GM10248 (cell line): ENCODE results near the gene MAMDC2.
"Not testable (repeated sequence)": the region's sequence is repeated elsewhere in the genome, so short reads cannot be mapped to it uniquely, and the experiment has no call there.

Source experiments
- CTCF ChIA-PET: fragments of 300-600 bp; sonication (Branson Sonifier 250); formaldehyde crosslinking; extraction: SDS; loops from one replicate; lab custom pipeline; 2021; ENCODE audit warnings: antibody characterized with exemption; lab: Yijun Ruan, JAX
- POLR2A ChIA-PET: fragments of 350-650 bp; sonication (Branson Sonifier 250); formaldehyde crosslinking; extraction: SDS; loops from one replicate; lab custom pipeline; 2020; ENCODE audit warnings: antibody characterized with exemption; lab: Yijun Ruan, JAX
- DNase-seq: peaks from one replicate; pipeline ENCODE4 v3.0.0; 2012; ENCODE audit errors: extremely low spot score
- TF ChIP-seq, protein P1 (sequence below): IDR thresholded peaks from 2 replicates; pipeline ENCODE4 v1.5.1; 2012; ENCODE audit warnings: mild to moderate bottlenecking, low read depth; ENCODE audit errors: extremely low read depth, missing control alignments, control extremely low read depth

The MAMDC2 gene

DNA sequence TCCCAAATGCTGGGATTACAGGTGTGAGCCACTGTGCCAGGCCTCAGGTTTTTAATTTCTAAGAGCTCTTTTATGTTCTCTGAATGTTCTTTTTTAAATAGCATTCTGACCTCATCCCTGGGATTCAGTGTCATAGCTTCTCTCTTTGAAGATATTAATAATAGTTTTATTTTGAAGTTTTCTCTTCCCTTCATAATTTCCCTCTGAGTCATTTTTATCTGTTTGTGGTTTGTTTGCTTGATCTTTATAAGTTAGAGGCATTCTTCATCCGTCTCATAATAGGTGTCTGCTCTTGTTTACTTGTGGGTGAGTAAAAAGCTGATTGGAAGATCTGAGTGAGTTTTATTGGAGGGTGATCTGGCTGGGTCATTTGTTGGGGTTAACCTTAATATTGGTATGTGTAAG is 12.5 kb upstream of the MAMDC2 start:
- ChIA-PET CTCF (interaction anchor here (0.8 to 1.6 kb wide), 3 partner anchors 11 to 17 kb away, joined by 3 to 4 read pairs (median 4); no protein-coding TSS in a partner anchor), POLR2A (no interaction called here)
- no peak for DNase-seq
- TF ChIP-seq, protein P1, sequence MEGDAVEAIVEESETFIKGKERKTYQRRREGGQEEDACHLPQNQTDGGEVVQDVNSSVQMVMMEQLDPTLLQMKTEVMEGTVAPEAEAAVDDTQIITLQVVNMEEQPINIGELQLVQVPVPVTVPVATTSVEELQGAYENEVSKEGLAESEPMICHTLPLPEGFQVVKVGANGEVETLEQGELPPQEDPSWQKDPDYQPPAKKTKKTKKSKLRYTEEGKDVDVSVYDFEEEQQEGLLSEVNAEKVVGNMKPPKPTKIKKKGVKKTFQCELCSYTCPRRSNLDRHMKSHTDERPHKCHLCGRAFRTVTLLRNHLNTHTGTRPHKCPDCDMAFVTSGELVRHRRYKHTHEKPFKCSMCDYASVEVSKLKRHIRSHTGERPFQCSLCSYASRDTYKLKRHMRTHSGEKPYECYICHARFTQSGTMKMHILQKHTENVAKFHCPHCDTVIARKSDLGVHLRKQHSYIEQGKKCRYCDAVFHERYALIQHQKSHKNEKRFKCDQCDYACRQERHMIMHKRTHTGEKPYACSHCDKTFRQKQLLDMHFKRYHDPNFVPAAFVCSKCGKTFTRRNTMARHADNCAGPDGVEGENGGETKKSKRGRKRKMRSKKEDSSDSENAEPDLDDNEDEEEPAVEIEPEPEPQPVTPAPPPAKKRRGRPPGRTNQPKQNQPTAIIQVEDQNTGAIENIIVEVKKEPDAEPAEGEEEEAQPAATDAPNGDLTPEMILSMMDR, result no peak

DNA sequence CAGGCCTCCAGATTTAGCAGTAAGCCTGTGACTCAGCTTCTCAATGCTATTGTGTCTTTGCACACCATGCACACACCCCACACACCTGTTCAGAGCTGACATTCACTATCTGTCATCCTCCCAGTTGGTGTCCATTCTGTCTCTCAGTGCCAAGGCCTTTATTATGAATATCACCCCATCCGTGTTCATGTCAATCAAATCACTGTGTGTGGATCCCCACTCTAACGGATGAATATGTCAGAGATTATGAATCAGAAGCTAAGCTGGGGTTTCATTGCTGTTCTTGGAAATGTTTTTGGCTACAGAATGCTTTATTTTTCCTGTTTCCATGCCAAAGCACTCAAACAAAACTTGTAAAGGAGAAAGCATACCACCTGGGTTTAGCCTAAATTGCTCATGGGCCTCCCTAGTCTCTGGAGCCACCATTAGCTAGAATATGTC is 9.4 kb upstream of the MAMDC2 start:
- DNase-seq, result no peak
- POLR2A ChIA-PET, result no interaction called here
- TF ChIP-seq, protein P1, result no peak
- CTCF ChIA-PET, result interaction anchor here (0.8 to 1.6 kb wide), 3 partner anchors 10 to 63 kb away, joined by 3 to 5 read pairs (median 5); partner anchors contain the start of gene MAMDC2

DNA sequence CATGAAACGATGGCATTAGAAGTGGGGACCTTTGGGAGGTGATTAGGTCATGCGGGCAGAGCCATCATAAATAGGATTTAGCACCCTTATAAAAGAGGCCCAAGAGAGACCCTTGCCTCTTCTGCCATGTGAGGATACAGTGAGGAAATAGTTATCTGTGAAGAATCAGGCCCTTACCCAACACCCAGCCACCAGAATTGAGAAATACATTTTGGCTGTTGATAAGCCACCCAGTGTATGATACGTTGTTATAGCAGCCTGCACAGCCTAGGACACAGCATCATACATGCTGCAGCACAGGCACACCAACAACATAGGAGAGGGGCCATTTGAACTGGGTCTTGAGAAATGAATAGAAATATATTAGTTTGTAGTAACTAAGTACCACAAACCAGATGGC is 8.0 kb upstream of the MAMDC2 start:
- ChIA-PET CTCF (no interaction called here), POLR2A (no interaction called here)
- TF ChIP-seq, protein P1, result no peak
- no peak for DNase-seq

DNA sequence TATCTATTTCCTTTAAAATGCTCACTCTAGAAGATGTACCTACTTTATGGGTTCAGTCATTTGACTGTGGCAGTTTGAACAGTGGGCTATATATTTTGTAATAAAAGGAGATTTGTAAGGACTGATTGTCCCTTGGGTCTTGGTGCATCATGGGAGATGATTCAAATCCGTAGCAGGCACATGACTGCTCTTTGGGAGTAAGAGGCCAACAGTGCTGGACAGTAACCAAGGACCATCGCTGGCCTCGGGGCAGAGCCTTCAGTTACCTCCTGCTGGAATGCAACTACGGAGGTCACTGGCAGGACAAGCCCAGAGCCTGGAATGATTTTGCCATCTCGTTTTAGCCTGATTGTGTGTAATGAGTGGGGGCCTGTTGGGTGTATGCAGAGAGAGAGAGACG is 7.0 kb upstream of the MAMDC2 start:
- CTCF ChIA-PET, result no interaction called here
- POLR2A ChIA-PET, result no interaction called here
- no peak for DNase-seq
- TF ChIP-seq, protein P1, result no peak

DNA sequence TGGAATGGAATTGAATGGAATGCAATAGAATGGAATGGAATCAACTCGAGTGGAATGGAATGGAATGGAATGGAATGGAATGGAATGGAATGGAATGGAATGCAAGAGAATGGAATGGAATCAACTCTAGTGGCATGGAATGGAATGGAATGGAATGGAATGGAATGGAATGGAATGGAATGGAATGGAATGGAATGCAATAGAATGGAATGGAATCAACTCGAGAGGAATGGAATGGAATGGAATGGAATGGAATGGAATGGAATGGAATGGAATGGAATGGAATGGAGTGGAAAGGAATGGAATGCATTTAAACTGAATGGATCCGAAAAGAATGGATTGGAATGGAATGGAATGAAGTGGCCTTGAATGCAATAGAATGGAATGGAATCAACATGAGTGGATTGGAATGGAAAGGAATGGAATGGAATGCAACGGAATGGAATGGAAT is 5.5 kb upstream of the MAMDC2 start:
- DNase-seq, CTCF ChIA-PET, POLR2A ChIA-PET: not testable (repeated sequence)

DNA sequence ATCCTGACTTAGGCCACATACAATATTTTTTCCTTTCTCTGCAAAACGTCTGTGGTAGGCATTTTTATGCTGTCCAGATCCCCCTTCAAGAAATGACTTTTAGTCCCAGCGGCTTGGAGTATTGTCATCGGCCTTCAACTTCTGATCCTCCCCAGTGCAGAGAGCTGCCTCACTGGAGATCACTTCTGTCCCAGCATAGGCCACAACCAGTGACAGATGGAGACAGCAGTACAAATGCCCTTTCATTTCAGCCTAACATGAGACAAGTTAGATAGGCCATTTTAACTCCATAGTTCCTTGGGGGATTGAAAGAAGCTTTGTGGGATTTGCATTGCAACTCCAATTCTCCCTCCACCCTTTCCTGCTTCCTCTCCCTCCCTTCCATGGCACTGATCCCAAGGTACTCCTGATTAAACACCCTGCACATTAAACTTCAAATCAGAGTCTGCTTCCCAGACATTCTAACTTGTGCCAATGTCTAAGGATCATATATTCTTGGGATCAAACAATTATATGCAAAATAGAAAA is 3.2 kb upstream of the MAMDC2 start:
- ChIA-PET CTCF (no interaction called here), POLR2A (no interaction called here)
- DNase-seq, result no peak
- TF ChIP-seq, protein P1, result no peak

DNA sequence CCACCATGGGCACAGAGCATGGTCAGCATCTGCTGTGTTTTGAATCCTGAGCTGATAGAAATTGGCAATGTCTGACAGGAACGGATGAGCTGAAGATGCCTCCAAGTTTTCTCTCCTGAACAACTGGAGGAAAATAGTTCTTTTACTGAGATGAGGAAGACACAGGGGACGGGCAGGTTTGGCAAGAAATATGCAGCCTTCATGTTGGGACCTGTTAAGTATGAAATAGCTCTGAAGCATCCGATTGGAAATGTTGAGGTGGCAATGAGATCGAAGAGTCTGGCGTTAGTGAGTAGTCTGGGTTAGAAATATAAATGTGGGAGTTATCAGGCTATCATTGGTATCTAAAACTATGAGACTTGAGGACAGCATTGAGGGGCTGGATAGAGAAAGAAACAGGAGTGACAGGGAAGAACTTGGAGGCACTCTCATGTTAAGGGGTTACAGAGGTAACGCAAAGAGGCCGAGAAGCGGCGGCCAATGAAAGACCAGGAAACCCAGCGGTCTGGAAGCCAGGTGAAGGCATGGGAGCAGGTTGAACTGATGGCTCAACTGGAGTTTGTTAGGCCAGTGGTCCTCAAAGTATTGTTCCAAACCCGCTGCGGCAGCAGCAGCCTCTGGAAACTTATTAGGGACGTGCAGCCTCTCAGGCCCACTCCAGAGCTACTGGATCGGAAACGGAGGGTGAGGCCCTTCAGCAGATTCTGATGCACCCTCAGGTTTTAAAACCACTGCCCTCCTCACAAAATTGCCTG is 1.0 kb upstream of the MAMDC2 start:
- ChIA-PET POLR2A (no interaction called here), CTCF (interaction anchor here (0.7 to 1.7 kb wide), 3 partner anchors 11 to 70 kb away, joined by 3 to 4 read pairs (median 4); no protein-coding TSS in a partner anchor)
- DNase-seq, result no peak

More for the DNA sequence above, 1.0 kb upstream of the MAMDC2 start:
- TF ChIP-seq, protein P1, result no peak
